Stimulated activated CD8-positive, alpha-beta memory T cell treated with anti-CD3 and anti-CD28 coated beads, Interleukin-12 subunit alpha, Interleukin-12 subunit beta, amount 100 ng/mL, for 24 hours (primary cell): Measurements from ENCODE around the gene ZSCAN2.
A peak's percentile ranks its signal among the peaks of the same experiment; 100 is the strongest.
"Not testable (repeated sequence)": the region's sequence is repeated elsewhere in the genome, so short reads cannot be mapped to it uniquely, and the experiment has no call there.

Source experiments
- DNase-seq: peaks from one replicate; pipeline ENCODE4 v3.0.0-alpha.2; 2020; ENCODE audit errors: extremely low read depth

Gene ZSCAN2

DNA sequence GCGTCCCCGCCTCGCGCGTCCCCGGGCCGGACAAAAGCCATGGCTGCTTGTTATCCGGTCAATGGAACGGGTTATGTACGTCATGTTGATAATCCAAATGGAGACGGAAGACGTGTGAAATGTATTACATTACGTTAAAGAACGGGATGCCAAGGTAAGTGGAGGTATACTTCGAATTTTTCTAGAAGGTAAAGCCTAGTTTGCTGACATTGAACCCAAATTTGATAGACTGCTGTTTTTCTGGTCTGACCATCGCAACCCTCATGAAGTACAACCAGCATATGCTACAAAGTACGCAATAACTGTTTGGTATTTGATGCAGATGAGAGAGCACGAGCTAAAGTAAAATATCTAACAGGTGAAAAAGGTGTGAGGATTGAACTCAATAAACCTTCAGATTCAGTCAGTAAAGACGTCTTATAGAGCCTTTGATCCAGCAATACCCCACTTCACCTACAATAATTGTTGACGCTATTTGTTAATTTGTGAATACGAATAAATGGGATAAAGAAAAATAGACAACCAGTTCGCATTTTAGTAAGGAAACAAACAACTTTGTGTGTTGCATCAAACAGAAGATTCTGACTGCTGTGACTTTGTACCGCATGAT lies 33.5 kb downstream of the ZSCAN2 start:
- no peak for DNase-seq

- no peak for DNase-seq
Measured at GRCh38 chr15:84638103-84638502, 37.3 kb downstream of the ZSCAN2 start.

GRCh38 chr15:84641871-84642270 lies 41.1 kb downstream of the ZSCAN2 start:
- DNase-seq = not testable (repeated sequence)

- not testable (repeated sequence) for DNase-seq
Measured at GRCh38 chr15:84642640-84643039, 41.8 kb downstream of the ZSCAN2 start.

DNA sequence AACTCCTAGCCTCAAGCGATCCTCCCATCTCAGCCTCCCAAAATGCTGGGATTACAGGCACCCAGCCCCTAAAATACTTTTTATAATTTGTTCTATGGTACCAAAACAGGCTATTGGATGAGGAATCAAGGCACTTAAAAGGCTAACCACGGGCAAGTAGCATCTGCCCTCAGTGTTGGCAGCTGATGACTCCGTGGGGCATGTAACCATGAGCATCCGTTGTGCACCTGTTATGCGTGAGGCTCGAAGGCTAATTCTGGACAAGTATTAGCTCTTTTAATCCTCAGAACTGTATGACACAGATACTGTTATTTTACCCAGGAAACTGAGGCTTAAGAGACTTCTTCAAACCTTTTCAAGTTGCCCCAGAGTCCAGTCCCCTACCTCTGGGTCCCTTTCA lies 43.0 kb downstream of the ZSCAN2 start:
- DNase-seq = no peak

DNA sequence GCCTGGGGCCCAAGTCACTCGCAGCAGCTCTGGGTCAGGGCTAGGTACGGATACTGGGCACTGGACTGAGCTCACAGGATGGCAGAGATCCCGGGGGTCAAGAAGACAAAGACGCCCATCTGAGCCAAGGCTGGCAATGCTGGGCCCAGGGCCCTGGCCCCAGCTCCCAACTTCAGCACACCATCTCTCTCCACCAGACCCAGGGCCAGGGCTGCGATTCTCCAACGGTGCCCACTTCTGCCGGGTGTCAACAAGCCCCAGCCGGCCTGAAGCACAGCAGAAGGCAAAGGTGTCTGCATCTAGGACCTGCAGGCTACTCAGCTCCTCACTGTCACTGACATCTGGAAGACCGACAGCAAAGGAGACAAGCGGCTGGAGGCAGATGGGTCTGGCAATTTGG lies 44.7 kb downstream of the ZSCAN2 start:
- no peak for DNase-seq

DNA sequence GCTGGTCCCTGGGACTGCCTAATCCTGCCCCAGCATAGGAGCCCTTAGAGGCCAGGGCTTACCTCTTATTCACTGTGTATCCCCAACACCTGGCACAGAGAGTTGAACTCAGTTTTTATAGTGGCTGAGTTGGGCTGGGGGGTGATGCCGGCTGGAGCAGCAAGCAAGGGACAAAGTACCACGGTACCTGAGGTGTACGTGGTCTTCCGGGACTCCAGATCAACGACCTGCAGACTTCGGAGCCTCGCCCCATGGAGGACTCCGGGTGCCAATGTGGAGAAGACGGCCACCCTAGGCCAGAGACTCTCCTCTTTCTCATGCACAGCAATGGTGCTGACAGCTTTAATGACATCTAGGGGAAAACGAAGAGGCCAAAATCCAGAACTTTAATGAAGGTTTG lies 45.2 kb downstream of the ZSCAN2 start:
- no peak for DNase-seq

DNA sequence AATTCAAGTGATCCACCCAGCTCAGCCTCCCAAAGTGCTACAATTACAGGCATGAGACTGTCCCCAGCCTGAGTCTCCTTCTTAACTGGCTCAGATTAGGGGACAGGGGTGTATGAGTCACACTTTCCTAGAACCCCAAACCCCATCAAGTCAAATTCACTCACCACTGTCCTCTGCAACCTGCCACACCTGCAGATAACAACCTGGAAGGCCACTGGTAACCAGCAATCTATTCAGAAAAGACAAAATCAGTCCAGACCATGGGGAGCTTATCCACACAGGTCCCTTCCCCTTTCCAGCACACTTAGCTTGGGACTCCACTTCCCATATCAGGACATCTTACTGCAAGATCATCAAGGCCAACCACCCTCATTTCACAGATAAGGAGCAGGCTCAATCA lies 46.9 kb downstream of the ZSCAN2 start:
- DNase-seq = no peak

GRCh38 chr15:84648539-84648938 lies 47.7 kb downstream of the ZSCAN2 start:
- no peak for DNase-seq

- DNase-seq = no peak
Measured at GRCh38 chr15:84649706-84650105, 48.9 kb downstream of the ZSCAN2 start.

GRCh38 chr15:84653584-84653909 lies 52.7 kb downstream of the ZSCAN2 start:
- no peak for DNase-seq

- peak; percentile 92 for DNase-seq
Measured at GRCh38 chr15:84653910-84654688, 53.3 kb downstream of the ZSCAN2 start, which contains the start of gene WDR73. Gene WDR73 (minus strand): TSS chr15:84654283. CDS start chr15:84654274, 9 bp downstream.

DNA sequence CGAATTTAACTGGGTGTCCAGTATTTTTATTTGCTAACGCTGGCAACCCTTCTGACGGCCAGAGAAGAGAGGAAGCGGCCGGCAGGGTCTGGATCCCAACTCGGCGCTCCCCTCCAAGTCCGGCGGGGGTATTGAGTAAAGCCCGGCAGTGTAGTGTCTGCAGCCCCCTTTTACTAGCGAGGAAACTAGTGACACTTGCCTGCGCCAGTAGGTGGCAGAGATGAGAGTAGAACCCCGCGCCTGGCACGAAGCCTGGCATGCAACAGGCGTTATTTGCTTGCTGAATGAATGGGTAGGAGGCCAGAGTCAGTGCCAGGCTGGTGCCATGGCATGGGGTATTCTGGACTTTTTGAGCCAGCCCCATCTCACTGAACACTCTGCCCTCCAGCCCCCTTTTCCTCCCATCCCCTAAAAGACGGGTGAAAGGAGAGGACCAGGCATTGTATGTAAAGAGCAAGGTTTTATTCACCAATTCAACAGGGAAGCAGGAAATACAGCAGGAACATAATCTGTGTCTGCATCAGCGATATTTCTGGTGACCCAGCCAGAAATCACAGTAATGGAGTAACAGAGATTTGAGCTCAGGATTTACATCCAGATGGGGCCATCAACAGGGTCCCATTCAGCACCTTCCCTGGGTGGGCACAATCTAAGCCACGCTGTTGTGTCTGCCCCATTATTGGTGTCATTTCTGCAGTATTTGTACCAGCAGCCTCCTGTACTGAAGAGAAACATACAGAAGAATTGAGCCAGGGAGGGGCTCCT lies 54.1 kb downstream of the ZSCAN2 start:
- DNase-seq = peak; percentile 39

- DNase-seq = no peak
Measured at GRCh38 chr15:84656972-84657371, 56.2 kb downstream of the ZSCAN2 start.

DNA sequence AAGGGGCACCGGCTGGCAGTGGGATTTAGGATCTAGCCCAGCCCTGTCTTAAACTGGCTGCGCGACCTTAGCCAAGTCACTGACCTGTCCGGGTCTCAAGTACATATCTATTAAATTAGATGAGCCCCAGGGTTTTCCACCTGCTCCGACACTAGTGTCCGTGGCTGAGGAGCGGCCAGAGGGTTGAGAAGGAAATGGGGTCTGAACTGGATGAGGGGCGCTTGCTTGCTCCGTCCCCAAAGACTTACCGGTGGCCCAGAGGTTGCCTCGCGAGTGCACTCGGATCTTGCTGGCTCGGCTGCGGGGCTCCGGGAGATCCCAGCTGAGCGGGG lies 56.9 kb downstream of the ZSCAN2 start:
- no peak for DNase-seq

DNA sequence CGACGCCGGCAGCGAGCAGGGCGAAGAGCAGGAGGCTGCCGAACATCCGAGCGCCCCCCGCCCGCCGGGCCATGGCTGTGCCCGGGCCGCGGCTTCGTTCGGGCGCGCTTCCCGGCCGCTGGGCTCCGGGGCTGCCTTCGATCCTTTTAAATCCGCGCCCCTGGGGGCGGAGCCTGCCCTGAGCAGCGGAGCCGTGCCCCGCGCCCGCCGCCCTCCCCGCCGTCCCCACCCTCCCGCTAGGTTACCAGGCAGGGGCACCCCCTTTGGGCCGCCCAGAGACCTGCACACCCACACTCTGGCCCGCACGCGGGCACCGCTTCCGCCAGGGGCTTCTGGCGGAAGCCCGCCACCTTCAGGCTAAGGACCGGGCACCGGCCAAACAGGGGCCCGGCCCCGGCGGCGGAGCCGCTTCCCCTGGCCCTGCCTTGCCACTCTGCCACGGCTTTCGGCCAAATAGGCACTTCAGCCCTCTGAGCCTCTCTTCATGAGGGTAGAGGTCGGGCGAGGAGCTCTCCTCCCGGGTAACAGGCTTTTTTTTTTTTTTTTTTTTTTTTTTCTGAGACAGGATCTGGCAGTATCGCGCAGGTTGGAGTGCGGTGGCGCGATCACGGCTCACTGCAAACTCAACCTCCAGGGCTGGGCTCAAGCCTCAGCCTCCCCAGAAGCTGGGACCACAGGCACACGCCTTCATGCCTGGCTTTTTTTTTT lies 57.4 kb downstream of the ZSCAN2 start, which contains the start of gene NMB:
TSS of gene NMB (minus strand) at position 120 of the 708 bp plus-strand sequence. CDS start at position 73, 47 bp downstream.
- DNase-seq = peak; percentile 66

DNA sequence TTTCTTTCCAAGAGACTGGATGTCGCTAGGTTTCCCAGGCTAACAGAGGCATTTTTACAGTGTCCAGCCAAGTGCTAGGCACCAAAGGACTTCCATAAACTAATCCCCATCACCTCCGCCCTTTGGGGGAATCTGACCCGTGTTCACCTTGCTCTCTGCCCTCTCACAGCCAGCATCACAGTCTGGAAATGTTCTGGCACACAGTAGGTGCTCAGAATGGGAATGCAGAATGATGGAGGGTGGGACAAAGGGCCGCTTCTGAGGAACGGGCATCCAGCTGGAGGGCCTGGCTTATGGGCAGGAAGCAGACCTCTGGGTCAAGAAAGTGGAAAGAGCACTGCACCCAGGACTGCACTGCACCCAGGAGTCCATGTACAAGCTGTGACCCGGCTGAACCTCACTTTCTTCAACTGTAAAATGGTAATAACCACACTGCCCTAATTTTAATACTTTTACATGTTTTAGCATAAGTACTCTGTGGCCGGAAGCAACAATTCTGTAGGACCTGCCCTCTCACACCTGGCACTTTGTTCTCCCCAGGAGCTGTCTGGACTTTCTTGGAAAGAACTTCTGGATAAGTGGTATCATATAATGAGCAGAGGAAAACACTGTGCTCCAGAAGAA lies 58.1 kb downstream of the ZSCAN2 start:
- no peak for DNase-seq

- DNase-seq = no peak
Measured at GRCh38 chr15:84659904-84660781, 59.3 kb downstream of the ZSCAN2 start.

DNA sequence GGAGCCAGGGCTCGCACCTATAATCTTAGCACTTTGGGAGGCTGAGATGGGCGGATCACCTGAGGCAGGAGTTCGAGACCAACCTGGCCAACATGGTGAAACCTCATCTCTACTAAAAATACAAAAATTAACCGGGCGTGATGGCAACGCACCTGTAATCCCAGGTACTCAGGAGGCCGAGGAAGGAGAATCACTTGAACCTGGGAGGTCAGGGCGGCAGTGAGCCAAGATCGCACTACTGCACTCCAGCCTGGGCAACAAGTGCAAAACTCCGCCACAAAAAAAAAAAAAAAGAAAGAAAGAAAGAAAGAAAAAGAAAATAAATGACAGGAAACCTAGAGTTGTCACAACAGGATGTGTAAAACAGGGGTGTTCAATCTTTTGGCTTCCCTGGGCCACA lies 60.2 kb downstream of the ZSCAN2 start:
- DNase-seq = no peak

- DNase-seq = no peak
Measured at GRCh38 chr15:84666373-84666772, 65.6 kb downstream of the ZSCAN2 start.
